KG1 (cell line): ENCODE data around the gene ZNF467.

ENCODE experiments used
- DNase-seq: peaks from one replicate; lab custom pipeline; 2025; lab: John Stamatoyannopoulos, UW

ZNF467 gene

GRCh38 chr7:149808311-149808710, 34.9 kb upstream of the ZNF467 start:
- DNase-seq = no peak

- no peak for DNase-seq
Measured at GRCh38 chr7:149806726-149807125, 33.3 kb upstream of the ZNF467 start.

- DNase-seq = no peak
Measured at GRCh38 chr7:149804106-149804505, 30.7 kb upstream of the ZNF467 start.

GRCh38 chr7:149803551-149804074, 30.2 kb upstream of the ZNF467 start:
- DNase-seq = no peak

- DNase-seq = no peak
Measured at GRCh38 chr7:149802966-149803365, 29.6 kb upstream of the ZNF467 start.

- DNase-seq = no peak
Measured at GRCh38 chr7:149801816-149802215, 28.4 kb upstream of the ZNF467 start.

GRCh38 chr7:149801002-149801566, 27.7 kb upstream of the ZNF467 start:
- DNase-seq = no peak

- DNase-seq = no peak
Measured at GRCh38 chr7:149800169-149800555, 26.8 kb upstream of the ZNF467 start.

GRCh38 chr7:149799397-149800168, 26.2 kb upstream of the ZNF467 start:
- no peak for DNase-seq

- DNase-seq = no peak
Measured at GRCh38 chr7:149797771-149798170, 24.4 kb upstream of the ZNF467 start.

GRCh38 chr7:149796287-149796860, 23.0 kb upstream of the ZNF467 start:
- DNase-seq = no peak

GRCh38 chr7:149795126-149795525, 21.7 kb upstream of the ZNF467 start:
- DNase-seq = no peak

GRCh38 chr7:149794661-149795060, 21.3 kb upstream of the ZNF467 start:
- DNase-seq = no peak

- no peak for DNase-seq
Measured at GRCh38 chr7:149793261-149793660, 19.9 kb upstream of the ZNF467 start.

- no peak for DNase-seq
Measured at GRCh38 chr7:149792220-149792595, 18.8 kb upstream of the ZNF467 start.

GRCh38 chr7:149791411-149792219, 18.2 kb upstream of the ZNF467 start:
- no peak for DNase-seq

- no peak for DNase-seq
Measured at GRCh38 chr7:149790754-149791360, 17.5 kb upstream of the ZNF467 start.

GRCh38 chr7:149790146-149790548, 16.8 kb upstream of the ZNF467 start:
- DNase-seq = no peak

- no peak for DNase-seq
Measured at GRCh38 chr7:149789101-149789500, 15.7 kb upstream of the ZNF467 start.

- DNase-seq = no peak
Measured at GRCh38 chr7:149788300-149788851, 15.0 kb upstream of the ZNF467 start.

- no peak for DNase-seq
Measured at GRCh38 chr7:149787428-149788299, 14.3 kb upstream of the ZNF467 start.
